ENCODE results near the gene CYP2W1. TPM values are rescaled to one million over a fixed set of nuclear protein-coding genes. Genes with fewer than 3 reads are reported as not detected.

Gene CYP2W1
- total and polyA plus RNA-seq, 2 donors (not counting 3 experiments of a cell fraction or from before 2014, with no cell fraction given) = not detected

- no TSS peak for BruUV-seq (replicated peaks)
- FAIRE-seq (no peak), DNase-seq (ENCODE audit: low read depth, low spot score) (no peak)
- TF ChIP-seq MAX (IDR thresholded peaks at IDR 0.05; ENCODE audit: insufficient read depth, insufficient read length) (no peak), FOS (IDR thresholded peaks at IDR 0.05; ENCODE audit: borderline replicate concordance, insufficient read depth, low read length) (no peak)
- ChIA-PET POLR2A (no interaction called here), CTCF (interaction anchor here (1.2 to 1.8 kb wide), 2 partner anchors 10 to 13 kb away, joined by 3 to 12 read pairs; no protein-coding TSS in a partner anchor)
- dilution Hi-C loops (cut with MboI; ENCODE audit: extremely low pct_ligation_motif_present, low sequenced_read_pairs) = no loop called here
- Histone ChIP-seq H3K9ac (replicated peaks; ENCODE audit: extremely low read depth, insufficient read depth, low read length) (no peak overlapping the region), H3K4me3 (replicated peaks in 1 of 3; ENCODE audit: insufficient read depth in 1 of 3, low read depth in 1 of 3, low read length in 3 of 3) (no peak overlapping the region), H3K36me3 (ENCODE audit: control insufficient read depth in 2 of 2, extremely low read depth in 1 of 2, insufficient read depth in 2 of 2, low read length in 2 of 2) (no peaks in the 10 kb centered on the region), H3K9me3 (replicated peaks; ENCODE audit: control insufficient read depth, insufficient read depth, low read length) (no peaks in the 10 kb centered on the region), H2AFZ (ENCODE audit: low read depth, low read length) (no peak overlapping the region), H3K4me1 (ENCODE audit: control insufficient read depth, extremely low read depth, insufficient read depth, low read length) (peaks cover 6% of the 10 kb centered on the region), H4K20me1 (replicated peaks; ENCODE audit: control insufficient read depth, extremely low read depth, insufficient read depth, low read length) (no peaks in the 10 kb centered on the region), H3K79me2 (ENCODE audit: control insufficient read depth, insufficient read depth, low read length) (peaks cover 12% of the 10 kb centered on the region), H3K4me2 (ENCODE audit: insufficient read depth, low read length) (no peak overlapping the region), H3K27me3 (ENCODE audit: control insufficient read depth in 2 of 2, insufficient read depth in 2 of 2, low read length in 2 of 2) (no peaks in the 10 kb centered on the region), H3K9me1 (replicated peaks; ENCODE audit: control insufficient read depth, extremely low read depth, insufficient read depth, low read length) (no peaks in the 10 kb centered on the region), H3K27ac (ENCODE audit: insufficient read depth, low read depth, low read length) (no peak overlapping the region)
- intact Hi-C loops (cut with micrococcal nuclease) = no loop called here
Observed at GRCh38 chr7:979151-979550, 3.8 kb upstream of the CYP2W1 start.

- intact Hi-C loops (cut with micrococcal nuclease) = no loop called here
- FAIRE-seq (no peak), DNase-seq (ENCODE audit: low read depth, low spot score) (peak; percentile 40)
- dilution Hi-C loops (cut with MboI; ENCODE audit: extremely low pct_ligation_motif_present, low sequenced_read_pairs) = no loop called here
- Histone ChIP-seq H3K27ac (ENCODE audit: insufficient read depth, low read depth, low read length) (no peak overlapping the region), H3K36me3 (ENCODE audit: control insufficient read depth in 2 of 2, extremely low read depth in 1 of 2, insufficient read depth in 2 of 2, low read length in 2 of 2) (no peaks in the 10 kb centered on the region), H3K27me3 (ENCODE audit: control insufficient read depth in 2 of 2, insufficient read depth in 2 of 2, low read length in 2 of 2) (no peaks in the 10 kb centered on the region), H3K9ac (replicated peaks; ENCODE audit: extremely low read depth, insufficient read depth, low read length) (no peak overlapping the region), H3K9me3 (replicated peaks; ENCODE audit: control insufficient read depth, insufficient read depth, low read length) (no peaks in the 10 kb centered on the region), H4K20me1 (replicated peaks; ENCODE audit: control insufficient read depth, extremely low read depth, insufficient read depth, low read length) (no peaks in the 10 kb centered on the region), H3K4me1 (ENCODE audit: control insufficient read depth, extremely low read depth, insufficient read depth, low read length) (peaks cover 2% of the 10 kb centered on the region), H3K4me2 (ENCODE audit: insufficient read depth, low read length) (no peak overlapping the region), H3K4me3 (replicated peaks in 1 of 3; ENCODE audit: insufficient read depth in 1 of 3, low read depth in 1 of 3, low read length in 3 of 3) (no peak overlapping the region), H3K9me1 (replicated peaks; ENCODE audit: control insufficient read depth, extremely low read depth, insufficient read depth, low read length) (no peaks in the 10 kb centered on the region), H3K79me2 (ENCODE audit: control insufficient read depth, insufficient read depth, low read length) (peaks cover 3% of the 10 kb centered on the region), H2AFZ (ENCODE audit: low read depth, low read length) (no peak overlapping the region)
- CTCF ChIA-PET = no interaction called here
- POLR2A ChIA-PET = no interaction called here
- no peak for TF ChIP-seq POLR2A (IDR thresholded peaks at IDR 0.05; ENCODE audit: low read depth, low read length)
- no peak for TF ChIP-seq MYC (IDR thresholded peaks at IDR 0.05; ENCODE audit: low read depth, low read length)
- no peak for TF ChIP-seq FOS (IDR thresholded peaks at IDR 0.05; ENCODE audit: borderline replicate concordance, insufficient read depth, low read length)
- no peak for TF ChIP-seq GATA2 (IDR thresholded peaks at IDR 0.05; ENCODE audit: insufficient read depth, insufficient read length, low read depth, low read length)
- TF ChIP-seq MAX (IDR thresholded peaks at IDR 0.05; ENCODE audit: insufficient read depth, insufficient read length) = no peak
- no peak for TF ChIP-seq POLR2AphosphoS5 (IDR thresholded peaks at IDR 0.05; ENCODE audit: insufficient read depth, low read depth, low read length)
- no peak for TF ChIP-seq JUN (IDR thresholded peaks at IDR 0.05; ENCODE audit: borderline replicate concordance, insufficient read depth, insufficient read length, low read depth)
- no peak for TF ChIP-seq EZH2 (IDR thresholded peaks at IDR 0.05; ENCODE audit: borderline replicate concordance, low read depth, low read length, severe bottlenecking)
- no peak for TF ChIP-seq CTCF (IDR thresholded peaks at IDR 0.05; ENCODE audit: extremely low read depth in 1 of 2, insufficient read depth in 1 of 2, low read depth in 1 of 2, low read length in 2 of 2)
- BruUV-seq (replicated peaks) = no TSS peak
Observed at GRCh38 chr7:979886-980571, 3.0 kb upstream of the CYP2W1 start.

Data from endothelial cell of umbilical vein (primary cell).